A549 treated with AZD2906 at 1 μM for 4 hours (cell line): ENCODE results near the gene ANTXRL. TPM values are rescaled to one million over a fixed set of nuclear protein-coding genes. Genes with fewer than 3 reads are reported as not detected.

Experiments
- total RNA-seq: library from RNA; stranded (reverse); fragments of 200-300 nt; extraction: Qiagen RNA extraction; gene quantifications from 5 replicates; pipeline ENCODE4 v1.2.3, GENCODE V29; 2022

The ANTXRL gene
- 0.07 to 0.29 TPM (median 0.17 TPM) in 5 replicates for total RNA-seq

GRCh38 chr10:46286991-46287693 lies at the start of gene ANTXRL:
TSS of gene ANTXRL (plus strand) at chr10:46286997. CDS start at chr10:46287263, 266 bp downstream.

GRCh38 chr10:46375406-46375805 lies 88.6 kb downstream of the ANTXRL start, which contains the start of gene ANXA8L1:
TSS of gene ANXA8L1 (plus strand) at chr10:46375776. CDS start at chr10:46375852, 76 bp downstream.

Other genes starting within 250 kb of the ANTXRL start
- not detected in 5 replicates for gene MSMB, start 240.7 kb upstream of the ANTXRL start, total RNA-seq
- gene ANXA8L1, start 88.8 kb downstream of the ANTXRL start, total RNA-seq: 93.7 to 122 TPM (median 108 TPM) in 5 replicates
- 29.3 to 41.5 TPM (median 36.9 TPM) in 5 replicates for gene NPY4R, start 179.0 kb downstream of the ANTXRL start, total RNA-seq